Neural cell (in vitro differentiated cells): ENCODE measurements around the gene IRS2. TPM values are rescaled to one million over a fixed set of nuclear protein-coding genes. Genes with fewer than 3 reads are reported as not detected.

Experiments used
- H2AFZ ChIP-seq: fragments of 200-600, 300-800 bp; sonication (generic), shearing (Covaris generic); 2 replicates; pipeline ENCODE4 v1.6.0; 2014; ENCODE audit warnings: low read depth, mild to moderate bottlenecking, antibody characterized with exemption, low read length, moderate library complexity
- H3F3A ChIP-seq: fragments of 200-600 bp; shearing (Covaris generic); 2 replicates; pipeline ENCODE4 v1.6.1; 2016; ENCODE audit warnings: mild to moderate bottlenecking, moderate library complexity, mixed read lengths, antibody characterized with exemption, low read length; ENCODE audit not compliant: insufficient read depth, poor library complexity, severe bottlenecking
- H3K27ac ChIP-seq: fragments of 200-600, 300-800 bp; sonication (generic), shearing (Covaris generic); 2 replicates; pipeline ENCODE4 v1.5.1; 2014; ENCODE audit warnings: mild to moderate bottlenecking, low read length, moderate library complexity
- H3K27me3 ChIP-seq: fragments of 300-800, 200-600 bp; sonication (generic), shearing (Covaris generic); 2 replicates; pipeline ENCODE4 v1.6.0; 2014; ENCODE audit warnings: mild to moderate bottlenecking, low read depth, low read length, moderate library complexity; ENCODE audit not compliant: insufficient read depth
- H3K36me3 ChIP-seq: fragments of 300-800, 200-600 bp; sonication (generic), shearing (Covaris generic); 2 replicates; pipeline ENCODE4 v1.5.1; 2014; ENCODE audit warnings: mild to moderate bottlenecking, antibody characterized with exemption, low read length, moderate library complexity; ENCODE audit not compliant: insufficient read depth
- H3K4me2 ChIP-seq: fragments of 300-800, 200-600 bp; sonication (generic), shearing (Covaris generic); 2 replicates; pipeline ENCODE4 v1.6.0; 2014; ENCODE audit warnings: mild to moderate bottlenecking, low read length
- H3K4me3 ChIP-seq: fragments of 300-800, 200-600 bp; sonication (generic), shearing (Covaris generic); 2 replicates; pipeline ENCODE4 v1.5.1; 2014; ENCODE audit warnings: mild to moderate bottlenecking, low read length, moderate library complexity
- H3K79me2 ChIP-seq: fragments of 200-600 bp; shearing (Covaris generic); replicated peaks from 2 replicates; pipeline ENCODE4 v1.6.0; 2014; ENCODE audit warnings: mild to moderate bottlenecking, low read length, moderate library complexity; ENCODE audit not compliant: insufficient read depth
- H3K9ac ChIP-seq: fragments of 300-800, 200-600 bp; sonication (generic), shearing (Covaris generic); 2 replicates; pipeline ENCODE4 v1.6.1; 2016; ENCODE audit warnings: mild to moderate bottlenecking, low read length, mixed read lengths
- H3K9me2 ChIP-seq: fragments of 200-600 bp; shearing (Covaris generic); 2 replicates; pipeline ENCODE4 v1.6.1; 2016; ENCODE audit warnings: mild to moderate bottlenecking, low read length, mixed read lengths; ENCODE audit not compliant: insufficient read depth
- H3K9me3 ChIP-seq: fragments of 200-600, 300-800 bp; sonication (generic), shearing (Covaris generic); 2 replicates; pipeline ENCODE4 v1.6.1; 2016; ENCODE audit warnings: mild to moderate bottlenecking, mixed run types, low read length, moderate library complexity, mixed read lengths
- H4K20me1 ChIP-seq: fragments of 200-600 bp; shearing (Covaris generic); 2 replicates; pipeline ENCODE4 v1.6.1; 2016; ENCODE audit warnings: mild to moderate bottlenecking, mixed run types; ENCODE audit not compliant: insufficient read depth
- EP300 ChIP-seq: fragments of 450-650 bp; conservative IDR thresholded peaks from 2 replicates; pipeline ENCODE4 v1.6.1; 2014; ENCODE audit warnings: antibody characterized with exemption, mild to moderate bottlenecking, moderate library complexity; ENCODE audit not compliant: poor library complexity, severe bottlenecking
- EZH2 ChIP-seq: fragments of 200-600, 300-800 bp; shearing (Covaris generic), sonication (generic); IDR thresholded peaks from 2 replicates; pipeline ENCODE4 v1.6.1; 2014; ENCODE audit warnings: antibody characterized with exemption, low read length, borderline replicate concordance, mild to moderate bottlenecking; ENCODE audit not compliant: insufficient read depth, poor library complexity, severe bottlenecking
- MXI1 ChIP-seq: fragments of 450-650 bp; conservative IDR thresholded peaks from 2 replicates; pipeline ENCODE4 v1.6.1; 2014; ENCODE audit warnings: antibody characterized with exemption, mild to moderate bottlenecking; ENCODE audit not compliant: poor library complexity, severe bottlenecking
- POLR2AphosphoS5 ChIP-seq: IDR thresholded peaks from 2 replicates; pipeline ENCODE4 v1.6.1; 2012
- RAD21 ChIP-seq: fragments of 450-650 bp; conservative IDR thresholded peaks from 2 replicates; pipeline ENCODE4 v1.6.1; 2014; ENCODE audit warnings: antibody characterized with exemption, mild to moderate bottlenecking, moderate library complexity
- SMC3 ChIP-seq: fragments of 450-650 bp; conservative IDR thresholded peaks from 2 replicates; pipeline ENCODE4 v1.6.1; 2014; ENCODE audit warnings: antibody characterized with exemption, mild to moderate bottlenecking, moderate library complexity; ENCODE audit not compliant: poor library complexity
- TAF1 ChIP-seq: IDR thresholded peaks from 2 replicates; pipeline ENCODE4 v1.6.1; 2012; ENCODE audit warnings: low read depth
- polyA plus RNA-seq: library from polyadenylated mRNA; depleted of rRNA; stranded (reverse); fragments of >200 nt; gene quantifications from 2 replicates; pipeline ENCODE4 v1.2.3, GENCODE V29; 2014
- TF ChIP-seq, protein P1 (sequence below): fragments of 450-650 bp; IDR thresholded peaks from 2 replicates; pipeline ENCODE4 v1.5.1; 2014; ENCODE audit warnings: antibody characterized with exemption, mild to moderate bottlenecking, moderate library complexity; ENCODE audit not compliant: poor library complexity, severe bottlenecking
- TF ChIP-seq, protein P2 (sequence below): IDR thresholded peaks from 2 replicates; pipeline ENCODE4 v1.6.1; 2012; ENCODE audit warnings: borderline replicate concordance

Gene IRS2
- polyA plus RNA-seq, 1 donor from 2014 or later: 7.1 TPM

DNA sequence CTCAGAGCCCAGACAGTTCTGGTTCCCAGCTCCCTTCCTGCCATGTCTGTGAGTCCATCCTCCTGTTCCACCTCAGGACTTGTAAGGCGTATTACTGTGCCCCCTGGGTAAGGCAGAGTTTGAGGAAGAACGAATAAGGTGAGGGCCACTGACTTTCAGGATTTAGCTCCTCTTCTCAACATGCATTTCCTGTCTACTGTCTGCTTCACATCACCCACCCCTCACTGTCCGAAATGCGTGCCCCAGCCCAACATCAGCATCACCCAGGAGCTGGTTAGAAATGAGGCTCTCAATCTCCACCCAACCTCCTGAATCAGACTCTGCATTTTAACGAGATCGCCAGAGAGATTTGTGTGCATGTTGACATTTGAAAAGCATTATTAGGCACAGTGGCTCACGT, 44.4 kb downstream of the IRS2 start:
- H3K79me2 ChIP-seq: no peaks in the 10 kb centered on the region
- no peak overlapping the region for H3K27ac ChIP-seq
- no peak for TF ChIP-seq EP300
- no peak for TF ChIP-seq RAD21
- TF ChIP-seq SMC3: no peak
- no peak for TF ChIP-seq EZH2
- no peak for TF ChIP-seq TAF1
- TF ChIP-seq POLR2AphosphoS5: no peak
- TF ChIP-seq, protein P1, sequence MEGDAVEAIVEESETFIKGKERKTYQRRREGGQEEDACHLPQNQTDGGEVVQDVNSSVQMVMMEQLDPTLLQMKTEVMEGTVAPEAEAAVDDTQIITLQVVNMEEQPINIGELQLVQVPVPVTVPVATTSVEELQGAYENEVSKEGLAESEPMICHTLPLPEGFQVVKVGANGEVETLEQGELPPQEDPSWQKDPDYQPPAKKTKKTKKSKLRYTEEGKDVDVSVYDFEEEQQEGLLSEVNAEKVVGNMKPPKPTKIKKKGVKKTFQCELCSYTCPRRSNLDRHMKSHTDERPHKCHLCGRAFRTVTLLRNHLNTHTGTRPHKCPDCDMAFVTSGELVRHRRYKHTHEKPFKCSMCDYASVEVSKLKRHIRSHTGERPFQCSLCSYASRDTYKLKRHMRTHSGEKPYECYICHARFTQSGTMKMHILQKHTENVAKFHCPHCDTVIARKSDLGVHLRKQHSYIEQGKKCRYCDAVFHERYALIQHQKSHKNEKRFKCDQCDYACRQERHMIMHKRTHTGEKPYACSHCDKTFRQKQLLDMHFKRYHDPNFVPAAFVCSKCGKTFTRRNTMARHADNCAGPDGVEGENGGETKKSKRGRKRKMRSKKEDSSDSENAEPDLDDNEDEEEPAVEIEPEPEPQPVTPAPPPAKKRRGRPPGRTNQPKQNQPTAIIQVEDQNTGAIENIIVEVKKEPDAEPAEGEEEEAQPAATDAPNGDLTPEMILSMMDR: no peak
- TF ChIP-seq, protein P2, sequence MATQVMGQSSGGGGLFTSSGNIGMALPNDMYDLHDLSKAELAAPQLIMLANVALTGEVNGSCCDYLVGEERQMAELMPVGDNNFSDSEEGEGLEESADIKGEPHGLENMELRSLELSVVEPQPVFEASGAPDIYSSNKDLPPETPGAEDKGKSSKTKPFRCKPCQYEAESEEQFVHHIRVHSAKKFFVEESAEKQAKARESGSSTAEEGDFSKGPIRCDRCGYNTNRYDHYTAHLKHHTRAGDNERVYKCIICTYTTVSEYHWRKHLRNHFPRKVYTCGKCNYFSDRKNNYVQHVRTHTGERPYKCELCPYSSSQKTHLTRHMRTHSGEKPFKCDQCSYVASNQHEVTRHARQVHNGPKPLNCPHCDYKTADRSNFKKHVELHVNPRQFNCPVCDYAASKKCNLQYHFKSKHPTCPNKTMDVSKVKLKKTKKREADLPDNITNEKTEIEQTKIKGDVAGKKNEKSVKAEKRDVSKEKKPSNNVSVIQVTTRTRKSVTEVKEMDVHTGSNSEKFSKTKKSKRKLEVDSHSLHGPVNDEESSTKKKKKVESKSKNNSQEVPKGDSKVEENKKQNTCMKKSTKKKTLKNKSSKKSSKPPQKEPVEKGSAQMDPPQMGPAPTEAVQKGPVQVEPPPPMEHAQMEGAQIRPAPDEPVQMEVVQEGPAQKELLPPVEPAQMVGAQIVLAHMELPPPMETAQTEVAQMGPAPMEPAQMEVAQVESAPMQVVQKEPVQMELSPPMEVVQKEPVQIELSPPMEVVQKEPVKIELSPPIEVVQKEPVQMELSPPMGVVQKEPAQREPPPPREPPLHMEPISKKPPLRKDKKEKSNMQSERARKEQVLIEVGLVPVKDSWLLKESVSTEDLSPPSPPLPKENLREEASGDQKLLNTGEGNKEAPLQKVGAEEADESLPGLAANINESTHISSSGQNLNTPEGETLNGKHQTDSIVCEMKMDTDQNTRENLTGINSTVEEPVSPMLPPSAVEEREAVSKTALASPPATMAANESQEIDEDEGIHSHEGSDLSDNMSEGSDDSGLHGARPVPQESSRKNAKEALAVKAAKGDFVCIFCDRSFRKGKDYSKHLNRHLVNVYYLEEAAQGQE: no peak
- no peak for TF ChIP-seq MXI1
- no peak overlapping the region for H3K4me2 ChIP-seq
- H3K36me3 ChIP-seq: no peaks in the 10 kb centered on the region
- H3K9me3 ChIP-seq: no peaks in the 10 kb centered on the region
- H2AFZ ChIP-seq: no peak overlapping the region
- H4K20me1 ChIP-seq: no peaks in the 10 kb centered on the region
- no peaks in the 10 kb centered on the region for H3F3A ChIP-seq
- H3K27me3 ChIP-seq: no peaks in the 10 kb centered on the region
- no peak overlapping the region for H3K4me3 ChIP-seq
- no peaks in the 10 kb centered on the region for H3K9me2 ChIP-seq
- no peak overlapping the region for H3K9ac ChIP-seq

DNA sequence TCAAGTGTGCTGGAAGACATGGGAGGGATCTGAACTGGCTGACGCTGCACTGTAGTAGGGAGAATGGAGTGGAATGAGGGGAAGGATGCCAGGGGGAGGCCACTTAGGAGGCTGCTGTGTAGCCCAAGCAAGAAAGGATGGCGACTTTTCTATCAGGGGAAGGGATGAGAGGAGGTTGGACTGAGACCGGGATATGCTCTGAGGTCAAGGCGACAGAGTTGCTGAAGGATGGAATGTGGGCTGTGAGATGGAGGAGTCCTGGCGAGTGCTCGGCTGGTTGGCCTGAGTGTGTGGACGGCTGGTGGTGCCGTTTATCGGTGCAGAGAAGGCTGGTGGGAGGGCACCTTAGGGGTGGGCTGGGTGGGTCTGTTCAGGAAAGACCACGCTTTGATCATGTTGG, 45.7 kb downstream of the IRS2 start:
- Histone ChIP-seq H2AFZ (no peak overlapping the region), H3K9me3 (no peaks in the 10 kb centered on the region), H3K4me2 (no peak overlapping the region), H3K79me2 (no peaks in the 10 kb centered on the region), H3K36me3 (no peaks in the 10 kb centered on the region), H3K27me3 (no peaks in the 10 kb centered on the region), H3K27ac (no peak overlapping the region), H3K9ac (no peak overlapping the region), H3K4me3 (no peak overlapping the region), H4K20me1 (no peaks in the 10 kb centered on the region), H3K9me2 (no peaks in the 10 kb centered on the region), H3F3A (no peaks in the 10 kb centered on the region)
- TF ChIP-seq TAF1 (no peak), RAD21 (no peak), POLR2AphosphoS5 (no peak)

- Histone ChIP-seq H3K27me3 (no peaks in the 10 kb centered on the region), H3K9me3 (no peaks in the 10 kb centered on the region), H3K79me2 (no peaks in the 10 kb centered on the region), H2AFZ (no peak overlapping the region), H4K20me1 (no peaks in the 10 kb centered on the region), H3K4me2 (no peak overlapping the region), H3K36me3 (no peaks in the 10 kb centered on the region), H3K4me3 (no peak overlapping the region), H3K9me2 (no peaks in the 10 kb centered on the region), H3K9ac (no peak overlapping the region), H3K27ac (no peak overlapping the region), H3F3A (no peaks in the 10 kb centered on the region)
- TF ChIP-seq TAF1 (no peak), POLR2AphosphoS5 (no peak), EP300 (no peak), EZH2 (no peak), SMC3 (no peak)
- TF ChIP-seq, protein P2: no peak
- TF ChIP-seq, protein P1: no peak
Observed at GRCh38 chr13:109740121-109740520, 46.3 kb downstream of the IRS2 start.
